ENCODE results near the gene FRMD4A.

Gene FRMD4A

DNA sequence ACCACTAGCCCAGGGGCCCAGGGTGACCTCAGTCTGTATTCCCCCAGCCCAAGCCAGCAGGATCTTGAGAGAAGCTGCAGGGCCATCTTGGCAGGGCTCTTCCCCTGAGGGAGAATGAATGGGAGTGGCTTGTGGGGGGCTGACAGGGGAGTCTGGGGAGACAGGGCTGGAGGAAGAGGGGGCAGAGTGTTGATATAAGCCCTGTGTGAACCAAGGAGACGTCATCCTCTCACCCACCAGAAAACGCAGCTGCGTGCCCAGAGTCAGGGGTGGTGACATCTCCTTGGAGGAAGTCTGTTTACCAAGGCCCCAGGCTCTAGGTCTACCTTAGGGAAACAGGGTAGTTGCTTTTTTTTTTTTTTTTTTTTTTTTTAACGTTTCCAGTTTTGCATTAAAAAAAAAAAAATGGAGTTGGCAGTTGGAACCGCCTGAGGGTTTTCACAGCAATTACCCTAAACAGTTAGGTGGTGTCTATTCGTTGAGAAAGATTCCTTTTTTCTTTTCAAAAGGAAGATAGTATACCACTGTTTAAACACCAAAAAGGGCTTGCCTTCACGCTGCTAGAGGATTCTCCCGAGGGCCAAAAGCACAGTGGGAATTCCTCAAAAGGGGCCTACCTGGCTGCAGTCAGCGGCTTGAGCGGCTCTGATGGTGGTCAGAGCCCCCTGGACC lies 630.1 kb downstream of the FRMD4A start:
- DNase-seq (ENCODE audit: low spot score), result no peak

DNA sequence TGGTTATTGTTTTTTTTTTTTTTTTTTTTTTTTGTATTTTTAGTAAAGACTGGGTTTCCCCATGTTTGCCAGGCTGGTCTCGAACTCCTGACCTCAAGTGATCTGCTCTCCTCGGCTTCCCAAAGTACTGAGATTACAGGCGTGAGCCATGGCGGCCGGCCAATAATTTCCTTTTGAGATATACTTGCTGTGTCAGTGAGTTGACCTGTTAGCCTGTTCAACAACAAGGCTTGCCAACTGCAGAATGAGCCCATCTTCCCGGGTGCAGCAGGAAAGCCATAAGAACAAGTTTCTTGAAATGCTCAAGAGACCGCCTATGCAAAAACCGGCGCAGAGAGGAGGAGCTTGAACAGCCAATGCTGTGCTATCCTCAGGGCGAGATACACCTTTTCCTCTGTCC lies 631.5 kb downstream of the FRMD4A start:
- DNase-seq (ENCODE audit: low spot score), result no peak

DNA sequence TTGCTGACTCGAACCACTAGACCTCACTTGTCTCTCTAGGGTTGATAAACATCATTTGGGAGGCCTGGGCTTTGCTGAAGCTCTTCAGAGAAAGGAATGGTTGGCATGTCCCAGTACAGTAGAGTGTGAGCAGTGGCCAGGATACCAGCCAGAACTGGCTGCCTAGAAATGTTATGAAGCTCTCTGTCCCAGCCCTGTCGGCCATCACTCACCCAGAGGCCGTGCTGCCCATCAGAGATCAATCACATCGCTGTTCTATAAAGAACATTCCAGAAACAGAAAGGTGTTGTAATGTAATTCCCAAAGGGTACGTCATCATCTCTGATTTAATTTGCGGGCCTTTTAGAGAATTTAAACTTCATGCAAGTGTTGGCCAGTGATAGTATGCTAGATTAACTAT lies 632.5 kb downstream of the FRMD4A start:
- no peak for DNase-seq (ENCODE audit: low spot score)

DNA sequence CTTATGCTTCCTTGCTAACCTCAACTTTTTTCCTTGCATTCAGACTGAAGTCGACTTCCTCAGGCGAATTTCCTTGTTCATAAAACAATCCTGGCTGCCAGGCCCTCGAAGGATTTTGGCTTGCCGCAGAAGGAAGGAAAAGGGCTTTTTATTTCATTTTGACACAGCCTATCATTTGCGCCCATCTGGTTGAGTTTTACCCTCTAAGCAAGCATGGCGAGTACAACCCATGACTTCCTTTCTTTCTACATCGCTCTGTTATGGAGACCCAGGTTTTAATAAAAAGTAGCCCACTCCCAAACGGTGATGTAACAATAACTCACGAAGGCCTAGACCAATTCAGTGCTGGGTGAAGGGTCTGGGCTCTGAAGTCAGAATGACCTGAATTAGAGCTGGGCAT lies 634.7 kb downstream of the FRMD4A start:
- no peak for DNase-seq (ENCODE audit: low spot score)

DNA sequence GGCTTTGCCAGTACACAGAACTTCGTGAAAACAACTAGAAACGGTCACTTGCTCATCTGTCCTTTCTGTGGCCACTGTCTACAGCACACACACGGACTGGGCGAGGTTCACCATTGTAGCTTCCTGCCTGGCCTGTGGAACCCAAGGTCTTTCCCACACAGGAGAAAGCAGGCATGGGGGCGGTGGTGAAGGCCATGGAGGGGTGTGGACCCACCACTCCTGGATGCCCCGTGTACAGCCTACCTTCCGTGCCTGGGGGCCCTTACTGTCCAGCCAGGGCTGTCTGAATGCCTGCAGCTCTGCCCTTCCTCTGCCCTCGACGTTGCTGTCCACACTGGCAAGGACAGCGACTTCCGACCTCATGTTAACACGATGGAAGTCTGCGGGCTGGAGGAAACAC lies 635.1 kb downstream of the FRMD4A start:
- DNase-seq (ENCODE audit: low spot score), result no peak

DNA sequence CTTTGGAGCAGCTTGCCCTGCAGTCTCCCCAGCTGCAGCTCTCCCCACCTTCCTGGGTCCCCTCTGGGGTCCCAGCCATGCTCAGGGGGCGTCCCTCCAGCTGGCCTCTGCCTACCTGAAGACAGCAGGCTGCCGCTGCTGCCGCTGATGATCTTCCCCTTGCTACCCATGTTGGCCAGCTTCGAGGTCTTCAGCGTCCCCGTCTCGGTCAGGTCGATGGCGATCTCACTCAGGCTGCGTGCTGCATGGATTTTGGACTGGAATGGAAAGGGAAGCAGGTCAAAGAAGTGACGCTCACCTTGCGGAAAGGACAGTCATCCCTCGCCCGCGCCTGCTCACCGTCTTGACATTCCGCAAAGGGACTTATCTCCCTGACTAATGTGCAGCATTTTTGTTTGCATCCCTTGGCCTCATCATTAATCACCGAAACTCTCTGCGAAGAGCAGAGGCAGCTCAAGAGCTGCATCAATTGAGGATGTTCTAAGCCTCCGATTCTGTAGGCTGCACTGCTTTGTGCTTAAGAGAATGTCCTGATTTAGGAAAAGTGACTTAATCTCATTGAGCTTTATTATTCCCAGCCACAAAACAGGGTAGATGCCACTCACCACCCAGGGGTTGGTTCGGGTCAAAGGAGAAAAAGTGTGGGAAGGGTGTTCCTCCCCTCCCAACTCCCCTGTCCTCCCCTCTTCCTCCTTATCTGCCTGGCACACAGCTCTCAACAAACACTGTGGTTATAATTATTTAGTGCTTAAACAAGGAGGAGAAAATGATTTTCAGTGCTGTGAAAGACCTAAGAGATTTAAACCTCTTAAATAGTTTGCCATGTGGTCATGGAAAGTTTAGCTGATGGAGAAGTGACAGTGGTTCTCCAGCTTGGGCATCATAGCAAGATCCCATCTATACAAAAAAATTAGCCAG lies 636.7 kb downstream of the FRMD4A start:
- no peak for DNase-seq (ENCODE audit: low spot score)

DNA sequence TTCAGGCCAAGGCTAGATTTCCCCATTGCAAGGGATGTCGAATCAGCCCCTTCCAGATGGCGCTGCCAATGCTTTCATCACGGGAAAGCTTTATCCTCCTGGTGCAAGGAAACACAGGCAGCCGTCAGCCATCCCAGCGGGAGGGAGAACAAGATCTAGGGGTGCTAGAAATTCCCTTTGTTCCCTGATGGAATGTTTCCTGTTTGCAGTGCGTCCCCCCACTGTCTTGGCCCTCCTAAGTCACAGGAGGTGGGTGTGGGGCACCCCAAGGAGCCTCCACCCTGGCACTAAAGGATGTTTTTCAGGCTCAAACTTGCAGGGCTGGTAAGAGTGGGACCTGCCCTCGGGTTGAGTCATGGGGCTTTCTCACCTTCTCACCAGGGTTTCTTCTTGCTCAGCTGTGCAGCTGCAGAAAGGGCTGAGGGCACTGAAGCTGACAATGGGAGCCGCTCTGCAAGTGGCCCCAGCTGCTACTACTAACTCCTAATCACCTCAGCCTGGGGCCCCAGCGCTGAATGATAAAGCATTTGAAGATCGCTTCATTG lies 640.4 kb downstream of the FRMD4A start:
- DNase-seq (ENCODE audit: low spot score), result no peak

DNA sequence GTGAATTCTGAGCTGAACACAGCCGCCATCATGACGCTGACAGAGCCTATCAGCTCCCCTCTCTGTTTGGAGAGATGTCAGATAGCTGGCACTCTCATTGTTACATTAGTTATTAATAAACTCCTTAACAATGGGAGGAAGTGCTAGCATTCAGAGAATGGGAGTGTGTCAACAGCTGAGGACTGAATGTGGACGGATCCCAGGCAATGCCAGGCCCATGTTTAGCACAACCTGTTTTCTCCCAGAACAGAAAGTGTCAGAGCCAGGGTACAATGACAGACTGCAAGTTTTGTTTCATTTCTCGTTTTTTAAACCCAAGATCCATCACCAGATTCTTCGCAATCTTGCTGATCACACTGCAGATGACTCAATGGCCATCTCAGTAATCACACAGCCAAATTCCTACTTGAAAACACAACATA lies 644.4 kb downstream of the FRMD4A start:
- no peak for DNase-seq (ENCODE audit: low spot score)

DNA sequence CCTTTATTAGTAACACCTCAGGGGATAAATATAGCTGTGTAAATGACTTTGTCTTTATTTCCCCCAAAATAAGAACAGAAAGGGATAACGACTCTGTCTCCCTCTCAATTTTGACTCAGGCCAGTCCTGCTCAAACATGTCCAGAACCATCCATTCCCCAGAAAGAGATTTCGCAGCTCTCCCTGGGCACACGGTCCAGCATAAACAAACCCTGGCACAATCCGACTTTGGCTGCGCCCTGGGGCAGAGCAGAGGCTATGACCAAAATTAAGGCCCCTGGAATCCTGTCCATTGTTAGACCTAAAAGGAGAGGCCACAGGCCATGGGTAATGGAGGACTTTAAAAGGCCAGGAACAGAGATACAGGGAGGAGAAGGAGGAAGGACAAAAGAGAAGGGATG lies 644.8 kb downstream of the FRMD4A start:
- no peak for DNase-seq (ENCODE audit: low spot score)

DNA sequence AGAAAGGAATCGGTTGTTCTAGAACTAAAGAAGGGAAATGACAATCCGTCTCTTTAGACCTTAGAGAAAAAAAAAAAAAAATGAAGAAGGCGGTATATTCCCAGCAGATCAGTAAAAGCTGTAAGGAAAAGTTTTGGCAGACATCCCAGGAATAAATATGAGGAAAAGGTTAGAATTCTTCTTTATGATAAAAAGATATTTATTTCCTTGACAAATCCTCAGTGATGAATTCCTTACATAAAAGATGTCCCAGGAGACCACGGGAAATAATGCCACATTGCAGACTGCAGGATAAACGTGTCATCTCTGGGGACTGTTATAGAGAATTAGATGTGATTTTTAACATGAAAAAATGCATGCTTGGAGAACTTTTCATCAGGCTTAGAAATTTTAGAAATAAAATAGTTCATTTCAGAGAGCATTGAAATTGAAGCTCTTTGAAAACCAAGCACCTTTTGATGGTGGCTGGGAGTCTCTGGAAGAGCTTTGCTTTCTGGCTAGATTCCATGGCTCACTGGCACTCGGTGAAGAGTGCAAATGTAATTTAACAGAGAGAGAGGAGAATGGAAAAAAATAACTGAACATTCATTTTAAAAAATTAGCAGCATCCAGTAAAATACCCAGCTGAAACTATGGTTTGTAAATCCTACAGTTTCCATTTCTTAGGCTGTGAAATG lies 645.8 kb downstream of the FRMD4A start:
- no peak for DNase-seq (ENCODE audit: low spot score)

DNA sequence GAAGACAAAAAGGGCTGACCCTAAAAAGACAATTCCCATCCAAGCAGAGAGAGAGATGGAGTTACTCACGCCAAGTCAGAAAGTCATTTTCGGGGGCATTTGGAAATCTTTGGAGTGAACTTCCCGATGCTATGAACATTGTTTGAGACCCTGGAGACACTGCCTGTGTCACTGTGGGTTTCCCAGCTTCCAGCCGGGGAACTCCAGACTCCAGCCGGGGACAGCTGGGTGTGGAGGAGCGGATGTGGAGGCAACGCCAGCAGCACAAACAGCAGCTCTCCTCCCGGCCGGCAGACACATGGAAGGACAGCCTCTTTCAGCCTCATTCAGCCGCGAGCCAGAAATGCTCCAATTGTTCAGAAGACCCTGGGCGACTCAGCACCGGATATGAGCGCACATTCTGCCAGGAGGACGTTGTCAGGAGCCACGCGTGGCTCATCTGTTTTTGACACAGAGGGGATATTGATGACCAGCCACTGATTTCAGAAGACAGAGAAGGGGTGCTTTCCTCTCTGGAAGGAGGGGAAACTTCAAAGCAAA lies 646.4 kb downstream of the FRMD4A start:
- no peak for DNase-seq (ENCODE audit: low spot score)

DNA sequence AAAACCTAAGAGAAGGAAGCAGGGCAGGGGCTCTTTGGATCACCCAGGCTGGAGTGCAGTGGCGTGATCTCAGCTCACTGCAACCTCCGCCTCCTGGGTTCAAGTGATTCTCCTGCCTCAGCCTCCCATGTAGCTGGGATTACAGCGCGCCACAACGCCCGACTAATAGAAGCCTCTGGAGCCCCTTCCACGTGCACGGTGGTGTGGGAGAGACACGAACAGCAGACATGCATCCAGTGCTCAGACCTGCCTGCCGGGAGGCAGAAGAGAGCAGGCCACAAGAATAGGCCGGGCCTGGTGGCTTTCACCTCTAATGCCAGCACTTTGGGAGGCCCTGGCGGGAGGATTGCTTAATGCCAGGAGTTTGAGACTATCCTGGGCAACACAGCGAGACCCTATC lies 647.7 kb downstream of the FRMD4A start:
- DNase-seq (ENCODE audit: low spot score), result no peak

DNA sequence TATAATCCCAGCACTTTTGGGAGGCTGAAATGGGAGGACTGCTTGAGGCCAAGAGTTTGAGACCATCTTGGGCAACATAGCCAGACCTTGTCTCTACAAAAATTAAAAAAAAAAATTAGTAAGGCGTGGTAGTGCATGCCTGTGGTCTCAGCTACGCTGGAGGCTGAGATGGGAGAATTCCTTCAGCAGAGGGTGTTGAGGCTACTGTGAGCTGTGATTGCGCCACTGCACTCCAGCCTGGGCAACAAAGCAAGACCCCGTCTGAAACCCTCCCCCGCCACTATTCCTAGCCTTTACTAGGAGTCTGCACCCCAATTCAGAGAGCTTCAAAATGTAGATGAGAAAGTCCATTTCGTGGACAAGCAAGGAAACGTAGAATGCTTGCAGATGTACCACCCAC lies 648.8 kb downstream of the FRMD4A start:
- no peak for DNase-seq (ENCODE audit: low spot score)

DNA sequence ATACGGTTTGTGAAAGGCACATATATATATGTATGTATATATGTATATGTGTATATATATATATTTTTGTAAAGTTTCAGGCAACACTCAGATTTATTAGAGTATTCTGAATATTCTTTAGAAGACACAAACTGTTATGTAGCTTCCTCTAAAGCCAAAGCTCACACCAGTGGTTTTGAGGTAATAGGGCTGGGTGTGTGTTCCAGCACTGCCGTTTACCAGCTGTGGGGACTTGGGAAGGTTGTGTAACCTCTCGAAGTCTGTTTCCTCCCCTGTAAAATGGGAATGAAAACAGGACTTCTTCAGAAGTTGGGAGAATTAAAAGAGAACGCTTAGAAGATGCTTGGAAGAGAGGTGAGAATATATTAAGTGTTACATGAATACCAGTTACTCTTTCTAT lies 649.2 kb downstream of the FRMD4A start:
- no peak for DNase-seq (ENCODE audit: low spot score)

DNA sequence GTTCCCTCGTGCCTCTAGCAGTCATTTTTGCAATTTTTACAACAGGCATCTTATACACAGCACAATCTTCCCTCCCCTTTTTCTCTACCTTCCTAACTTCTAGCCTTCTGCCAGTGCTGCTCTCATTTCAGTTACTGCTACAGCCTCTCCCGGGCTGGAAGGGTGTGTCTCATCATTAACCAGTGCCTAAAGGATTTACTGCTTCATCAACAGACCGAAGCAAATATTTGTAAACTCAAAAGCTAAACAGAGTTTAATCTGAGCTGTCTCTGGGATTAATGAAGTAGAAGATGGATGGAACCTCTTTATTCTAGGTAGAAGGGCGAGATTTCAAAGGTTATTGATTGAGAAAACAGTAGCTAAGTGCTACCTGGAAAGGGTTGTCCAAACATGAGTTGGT lies 649.6 kb downstream of the FRMD4A start:
- no peak for DNase-seq (ENCODE audit: low spot score)

DNA sequence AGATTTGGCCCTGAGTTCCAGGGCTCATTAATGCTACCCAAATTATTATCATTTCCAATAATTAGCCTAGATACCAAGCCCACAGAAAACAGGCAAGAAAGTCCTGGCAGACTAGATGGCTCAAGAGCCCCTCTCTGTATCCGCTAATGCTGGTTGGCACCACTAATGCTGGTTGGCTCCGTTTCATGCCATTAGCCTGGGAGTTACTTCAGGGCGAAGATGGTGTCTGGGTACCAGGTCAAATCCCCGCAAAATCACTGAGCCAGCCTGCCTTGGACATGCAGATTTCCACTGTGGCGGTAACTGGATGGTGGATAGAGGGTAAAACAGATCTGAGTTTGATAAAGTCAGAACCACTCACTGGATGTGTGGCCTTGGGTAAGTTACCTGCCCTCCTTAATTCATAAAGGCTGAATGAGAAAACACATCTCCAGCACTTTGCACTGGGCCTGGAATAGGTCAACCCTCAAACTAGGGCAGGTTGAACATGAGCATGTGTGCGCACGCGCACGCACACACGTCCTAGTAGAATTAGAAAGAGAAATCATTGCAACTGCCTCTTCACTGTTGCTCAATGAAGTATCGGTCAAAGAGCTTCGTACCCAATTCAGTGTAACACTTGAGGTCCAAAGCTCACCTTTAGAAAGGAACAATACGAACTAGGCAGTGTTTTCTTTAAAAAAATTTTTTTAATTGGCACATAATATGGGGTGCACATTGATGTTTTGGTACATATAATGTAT lies 652.5 kb downstream of the FRMD4A start:
- no peak for DNase-seq (ENCODE audit: low spot score)

DNA sequence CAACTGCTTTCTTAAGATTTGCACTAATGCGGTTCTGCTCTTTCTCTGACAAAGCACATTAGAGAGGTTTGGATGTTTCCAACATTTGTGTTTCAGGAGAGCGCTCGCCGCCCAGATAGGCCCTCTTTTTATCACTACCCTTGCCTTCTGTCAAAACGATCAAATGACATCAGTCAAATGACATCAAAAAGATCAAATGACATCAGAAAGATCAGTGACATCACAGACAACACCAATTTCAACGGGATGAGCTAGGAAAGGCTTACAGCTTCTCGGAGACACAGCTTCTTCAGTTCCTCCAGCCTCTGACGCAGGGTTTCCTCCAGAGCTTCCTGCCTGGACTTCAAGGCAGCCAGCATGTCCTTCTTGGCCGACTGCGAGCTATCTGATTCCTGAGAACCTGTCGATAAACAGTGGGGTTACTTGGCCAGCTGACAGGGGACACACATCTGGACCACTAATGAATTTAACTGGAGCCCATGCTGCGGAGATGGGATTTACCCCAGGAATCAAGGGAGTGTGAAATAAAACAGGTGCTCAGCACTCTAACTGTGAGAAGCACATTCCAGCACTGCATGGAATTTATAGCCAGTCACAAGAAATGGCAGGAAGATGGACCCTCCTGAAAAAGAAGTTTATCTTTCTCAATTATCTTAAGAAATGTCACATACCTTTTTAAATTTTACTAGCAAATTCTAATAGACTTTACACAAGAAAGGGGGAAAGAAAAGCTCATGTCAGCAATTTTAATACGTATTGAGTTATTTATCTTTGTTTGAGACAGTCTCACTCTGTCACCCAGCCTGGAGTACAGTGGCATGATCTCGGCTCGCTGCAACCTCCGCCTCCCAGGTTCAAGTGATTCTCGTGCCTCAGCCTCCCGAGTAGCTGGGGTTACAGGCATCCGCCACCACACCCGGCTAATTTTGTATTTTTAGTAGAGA lies 655.8 kb downstream of the FRMD4A start:
- no peak for DNase-seq (ENCODE audit: low spot score)

DNA sequence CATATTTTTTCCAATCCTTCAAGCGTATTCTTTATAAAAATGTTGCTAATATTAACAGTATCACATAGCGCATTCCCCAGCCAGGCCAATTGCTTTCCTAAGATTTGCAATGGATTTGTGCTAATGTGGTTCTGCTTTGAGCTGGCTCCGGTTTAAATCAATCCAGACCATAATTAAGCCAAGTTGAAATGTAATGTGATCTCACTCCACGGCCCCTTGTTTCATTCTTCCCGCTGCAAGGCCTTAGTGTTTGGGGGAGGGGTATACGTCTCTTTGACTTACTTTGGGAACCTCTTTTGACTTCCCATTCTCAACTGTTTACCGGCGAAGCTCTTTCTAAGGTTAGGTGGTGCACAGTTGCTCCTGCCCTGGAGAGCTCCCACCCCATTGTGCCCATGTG lies 657.6 kb downstream of the FRMD4A start:
- no peak for DNase-seq (ENCODE audit: low spot score)

DNA sequence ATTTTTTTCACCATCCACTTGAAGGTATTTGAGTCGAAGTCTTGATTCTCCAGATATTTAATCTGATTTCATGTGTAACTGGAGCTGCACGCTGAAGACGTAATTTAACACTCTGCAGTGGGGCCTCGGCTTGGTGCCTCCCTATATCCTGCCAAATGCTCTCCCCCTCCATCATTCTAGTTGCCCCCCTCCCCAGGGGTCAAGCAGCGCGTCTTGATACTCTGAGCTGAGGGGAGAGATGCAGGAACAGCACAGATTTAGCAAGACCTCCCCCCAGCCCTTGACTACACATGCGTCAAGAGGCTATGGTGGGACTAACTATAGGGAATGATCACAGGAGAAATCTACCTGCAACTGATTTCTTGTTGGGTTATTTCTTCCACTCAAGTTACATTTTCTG lies 658.2 kb downstream of the FRMD4A start:
- no peak for DNase-seq (ENCODE audit: low spot score)

DNA sequence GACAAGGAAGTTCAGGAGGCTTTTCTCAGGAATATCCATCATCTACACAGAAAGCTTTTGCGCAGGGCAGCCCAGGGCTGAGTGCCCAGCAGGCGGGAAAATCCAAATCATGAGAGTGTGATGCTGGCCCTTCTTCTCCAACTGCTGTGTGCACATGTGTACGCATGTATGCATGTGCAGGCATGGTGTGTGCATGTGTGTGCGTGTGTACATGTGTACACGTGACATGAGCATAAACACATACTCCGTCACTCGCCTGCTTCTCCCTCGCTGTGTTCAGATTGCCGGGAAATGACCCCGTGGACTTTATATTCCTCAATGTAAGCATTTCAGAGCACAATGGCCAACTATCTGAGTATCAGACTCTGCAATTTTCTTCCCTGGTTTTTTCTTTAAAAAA lies 658.8 kb downstream of the FRMD4A start:
- no peak for DNase-seq (ENCODE audit: low spot score)

DNA sequence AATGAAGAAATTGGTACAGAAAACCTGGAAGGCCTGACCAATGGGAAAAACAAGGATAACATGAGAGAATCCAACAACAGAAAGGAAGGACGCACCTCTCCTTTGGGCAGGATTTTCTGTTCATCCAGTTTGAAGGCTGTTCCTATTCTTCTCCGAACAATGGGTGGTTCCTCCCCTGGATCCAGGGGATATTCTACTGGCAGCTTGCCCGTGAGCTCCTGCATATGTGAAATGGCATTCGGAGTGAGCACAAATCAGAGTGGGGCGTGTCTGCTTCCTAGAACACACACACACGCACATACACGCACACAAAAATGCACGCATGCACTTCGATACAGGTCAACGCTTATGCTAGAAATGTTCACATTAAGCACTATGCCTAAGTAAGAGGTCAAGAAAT lies 660.4 kb downstream of the FRMD4A start:
- no peak for DNase-seq (ENCODE audit: low spot score)
